Mammary epithelial cell (primary cell): ENCODE results near the gene ADTRP.

Experiments used
- CTCF ChIP-seq, 2 donors: IDR thresholded peaks in 1 of 2; conservative IDR thresholded peaks in 1 of 2; 2 replicates each; pipeline ENCODE4 v1.5.1; 2011 to 2012; ENCODE audit warnings: inconsistent platforms in 2 of 2, low read length in 2 of 2, mild to moderate bottlenecking in 2 of 2, control low read depth in 1 of 2, low read depth in 1 of 2; ENCODE audit not compliant: insufficient read depth in 1 of 2; ENCODE audit errors: extremely low read depth in 1 of 2
- EZH2 ChIP-seq: IDR thresholded peaks from 2 replicates; pipeline ENCODE4 v1.6.1; 2012; ENCODE audit warnings: low read length, inconsistent platforms, borderline replicate concordance

GRCh38 chr6:11727998-11728961 is 50.3 kb downstream of the ADTRP start:
- no peak for TF ChIP-seq CTCF (conservative IDR thresholded peaks at IDR 0.05 in 1 of 2, IDR thresholded peaks at IDR 0.05 in 1 of 2; ENCODE audit: extremely low read depth in 1 of 2, insufficient read depth in 1 of 2, low read depth in 1 of 2, low read length in 2 of 2)
- TF ChIP-seq EZH2 = no peak
